PFSK-1 (cell line): ENCODE results near the gene RETNLB.

Experiments
- FOXP2 ChIP-seq: optimal IDR thresholded peaks from 2 replicates; pipeline ENCODE3; 2011; ENCODE audit warnings: borderline replicate concordance, control low read depth, inconsistent platforms; ENCODE audit not compliant: insufficient read depth; ENCODE audit errors: extremely low read length, extremely low read depth
- POLR2AphosphoS5 ChIP-seq: IDR thresholded peaks from 2 replicates; pipeline ENCODE4 v1.6.1; 2012; ENCODE audit warnings: low read depth, mild to moderate bottlenecking, control low read depth, low read length, moderate library complexity
- REST ChIP-seq, 2 experiments: IDR thresholded peaks; 2 replicates each; pipeline versions ENCODE4 v1.6.1 to v1.8.0; 2011 to 2012; ENCODE audit warnings: low read depth in 2 of 2, low read length in 2 of 2, control low read depth in 1 of 2, inconsistent platforms in 1 of 2, mild to moderate bottlenecking in 1 of 2, moderate library complexity in 1 of 2; ENCODE audit not compliant: insufficient read depth in 1 of 2
- SIN3A ChIP-seq: IDR thresholded peaks from 2 replicates; pipeline ENCODE4 v1.6.1; 2012; ENCODE audit warnings: mild to moderate bottlenecking, low read length, moderate library complexity, borderline replicate concordance; ENCODE audit not compliant: insufficient read depth
- TAF1 ChIP-seq: IDR thresholded peaks from 2 replicates; pipeline ENCODE4 v1.6.1; 2012; ENCODE audit warnings: low read length, control low read depth, borderline replicate concordance; ENCODE audit not compliant: insufficient read depth

RETNLB gene

GRCh38 chr3:108722724-108723123 lies 34.5 kb downstream of the RETNLB start:
- TF ChIP-seq REST (IDR thresholded peaks at IDR 0.05; ENCODE audit: insufficient read depth in 1 of 2, low read depth in 2 of 2, low read length in 2 of 2) = no peak

- no peak for TF ChIP-seq SIN3A
- no peak for TF ChIP-seq POLR2AphosphoS5
- TF ChIP-seq FOXP2 = no peak
Measured at GRCh38 chr3:108719178-108719806, 37.9 kb downstream of the RETNLB start.

- TF ChIP-seq FOXP2 (no peak), POLR2AphosphoS5 (no peak), REST (IDR thresholded peaks at IDR 0.05; ENCODE audit: insufficient read depth in 1 of 2, low read depth in 2 of 2, low read length in 2 of 2) (no peak), TAF1 (no peak), SIN3A (no peak)
Measured at GRCh38 chr3:108718454-108718853, 38.8 kb downstream of the RETNLB start.

GRCh38 chr3:108713816-108714215 lies 43.4 kb downstream of the RETNLB start:
- TF ChIP-seq SIN3A = no peak

GRCh38 chr3:108713009-108713516 lies 44.1 kb downstream of the RETNLB start:
- TF ChIP-seq SIN3A (no peak), REST (IDR thresholded peaks at IDR 0.05; ENCODE audit: insufficient read depth in 1 of 2, low read depth in 2 of 2, low read length in 2 of 2) (no peak), TAF1 (no peak), FOXP2 (no peak), POLR2AphosphoS5 (no peak)
